Measurements from ENCODE around the gene DCAF10.
"Not testable (repeated sequence)": the region's sequence is repeated elsewhere in the genome, so short reads cannot be mapped to it uniquely, and the experiment has no call there.

DCAF10 gene, protein sequence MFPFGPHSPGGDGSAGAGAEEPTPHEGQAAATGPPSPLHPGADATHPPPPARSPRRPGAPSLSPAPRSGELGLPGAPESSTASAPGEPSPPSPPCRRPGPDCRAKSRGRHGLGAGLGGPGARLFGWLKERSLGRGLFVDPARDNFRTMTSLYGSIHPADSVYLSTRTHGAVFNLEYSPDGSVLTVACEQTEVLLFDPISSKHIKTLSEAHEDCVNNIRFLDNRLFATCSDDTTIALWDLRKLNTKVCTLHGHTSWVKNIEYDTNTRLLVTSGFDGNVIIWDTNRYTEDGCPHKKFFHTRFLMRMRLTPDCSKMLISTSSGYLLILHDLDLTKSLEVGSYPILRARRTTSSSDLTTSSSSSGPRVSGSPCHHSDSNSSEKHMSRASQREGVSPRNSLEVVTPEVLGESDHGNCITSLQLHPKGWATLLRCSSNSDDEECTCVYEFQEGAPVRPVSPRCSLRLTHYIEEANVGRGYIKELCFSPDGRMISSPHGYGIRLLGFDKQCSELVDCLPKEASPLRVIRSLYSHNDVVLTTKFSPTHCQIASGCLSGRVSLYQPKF

DNA sequence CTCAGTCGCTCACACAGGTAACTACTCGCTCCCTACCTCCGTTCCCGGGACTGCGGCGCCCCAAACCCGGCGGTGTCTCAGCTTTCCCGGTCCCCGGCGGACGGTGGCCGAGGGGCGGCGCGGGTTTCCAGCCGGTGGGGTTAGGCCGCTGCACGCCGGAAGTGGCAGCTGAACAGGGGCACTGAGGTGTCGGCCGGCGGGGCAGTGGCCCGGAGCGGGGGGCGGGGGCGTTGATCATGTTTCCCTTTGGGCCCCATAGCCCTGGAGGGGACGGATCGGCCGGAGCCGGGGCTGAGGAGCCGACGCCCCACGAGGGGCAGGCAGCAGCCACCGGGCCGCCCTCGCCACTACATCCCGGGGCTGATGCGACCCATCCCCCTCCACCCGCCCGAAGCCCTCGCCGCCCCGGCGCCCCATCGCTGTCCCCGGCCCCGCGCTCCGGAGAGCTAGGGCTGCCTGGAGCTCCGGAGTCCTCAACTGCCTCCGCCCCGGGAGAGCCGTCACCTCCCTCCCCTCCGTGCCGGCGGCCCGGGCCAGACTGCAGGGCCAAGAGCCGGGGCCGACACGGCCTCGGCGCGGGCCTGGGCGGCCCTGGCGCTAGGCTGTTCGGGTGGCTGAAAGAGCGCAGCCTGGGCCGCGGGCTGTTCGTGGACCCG, at the start of gene DCAF10:
Gene DCAF10, plus strand, starts transcription at position 167 of the 656 bp plus-strand sequence. Its CDS starts 70 bp downstream, at position 237.
- peak; percentile 83 for DNase-seq (ENCODE audit: low read depth)

DNA sequence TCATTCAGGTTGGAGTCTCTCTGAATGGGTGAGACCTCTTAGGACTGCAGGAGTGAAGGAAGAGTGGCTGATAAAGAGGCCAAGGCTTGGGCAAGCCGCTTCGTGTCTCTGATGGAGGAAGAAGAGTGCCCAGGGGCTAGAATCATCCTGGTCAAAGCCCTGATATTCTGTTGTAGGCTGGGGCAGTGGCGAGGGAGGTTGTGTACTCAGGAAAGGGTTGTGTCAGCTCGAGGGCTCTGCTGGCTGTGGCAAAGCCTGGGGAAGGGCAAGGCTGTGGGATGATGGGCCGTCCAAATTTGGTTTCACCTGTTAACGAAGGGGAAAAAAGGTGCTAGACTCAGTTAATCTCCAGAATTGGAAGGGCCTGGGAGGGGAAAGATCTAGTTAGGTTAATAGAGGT, 49.4 kb upstream of the DCAF10 start:
- DNase-seq (ENCODE audit: low read depth): no peak

DNA sequence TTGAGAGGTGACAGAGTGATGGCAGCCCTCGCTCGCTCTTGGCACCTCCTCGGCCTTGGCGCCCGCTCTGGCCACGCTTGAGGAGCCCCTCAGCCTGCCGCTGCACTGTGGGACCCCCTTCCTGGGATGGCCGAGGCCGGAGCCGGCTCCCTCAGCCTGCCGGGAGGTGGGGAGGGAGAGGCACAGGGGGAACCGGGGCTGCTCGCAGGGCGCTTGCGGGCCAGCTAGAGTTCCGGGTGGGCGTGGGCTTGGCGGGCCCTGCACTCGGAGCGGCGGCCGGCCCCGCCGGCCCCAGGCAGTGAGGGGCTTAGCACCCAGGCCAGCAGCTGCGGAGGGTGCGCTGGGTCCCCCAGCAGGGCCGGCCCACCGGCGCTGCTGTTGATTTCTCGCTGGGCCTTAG, 48.9 kb upstream of the DCAF10 start:
- DNase-seq (ENCODE audit: low read depth): not testable (repeated sequence)

DNA sequence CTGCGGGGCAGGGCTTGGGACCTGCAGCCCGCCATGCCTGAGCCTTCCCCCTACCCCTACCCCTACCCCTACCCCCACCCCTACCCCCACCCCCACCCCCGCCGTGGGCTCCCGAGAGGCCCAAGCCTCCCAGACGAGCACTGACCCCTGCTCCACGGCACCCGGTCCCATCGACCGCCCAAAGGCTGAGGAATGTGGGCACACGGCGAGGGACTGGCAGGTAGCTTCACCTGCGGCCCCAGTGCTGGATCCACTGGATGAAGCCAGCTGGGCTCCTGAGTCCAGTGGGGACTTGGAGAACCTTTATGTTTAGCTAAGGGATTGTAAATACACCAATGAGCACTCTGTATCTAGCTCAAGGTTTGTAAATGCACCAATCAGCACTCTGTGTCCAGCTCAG, 48.5 kb upstream of the DCAF10 start:
- DNase-seq (ENCODE audit: low read depth): not testable (repeated sequence)

DNA sequence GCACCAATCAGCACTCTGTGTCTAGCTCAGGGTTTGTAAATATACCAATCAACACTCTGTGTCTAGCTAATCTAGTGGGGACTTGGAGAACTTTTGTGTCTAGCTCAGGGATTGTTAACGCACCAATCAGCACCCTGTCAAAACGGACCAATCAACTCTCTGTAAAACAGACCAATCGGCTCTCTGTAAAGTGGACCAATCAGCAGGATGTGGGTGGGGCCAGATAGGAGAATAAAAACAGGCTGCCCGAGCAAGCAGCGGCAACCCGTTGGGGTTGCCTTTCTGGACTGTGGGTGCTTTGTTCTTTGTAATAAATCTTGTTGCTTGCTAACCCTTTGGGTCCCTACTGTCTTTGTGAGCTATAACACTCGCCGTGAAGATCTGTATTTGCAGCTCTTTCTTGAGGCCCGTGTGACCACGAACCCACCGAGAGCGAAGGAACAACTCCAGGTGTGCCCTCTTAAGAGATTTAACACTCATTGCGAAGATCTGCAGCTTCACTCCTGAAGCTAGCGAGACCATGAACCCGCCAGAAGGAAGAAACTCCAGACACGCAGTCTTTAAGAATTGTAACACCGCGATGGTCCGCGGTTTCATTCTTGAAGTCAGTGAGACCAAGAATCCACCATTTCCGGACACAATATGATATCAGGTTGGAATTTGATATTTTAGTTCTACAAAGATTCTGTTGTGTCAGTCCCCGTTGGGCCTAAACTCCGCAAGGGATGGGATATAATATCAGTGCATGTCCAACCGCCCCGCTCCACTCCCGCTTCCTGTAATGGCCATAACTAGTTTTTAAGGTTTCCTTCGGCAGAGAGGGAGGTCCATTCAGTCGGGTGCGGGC, 47.7 kb upstream of the DCAF10 start:
- no peak for DNase-seq (ENCODE audit: low read depth)

DNA sequence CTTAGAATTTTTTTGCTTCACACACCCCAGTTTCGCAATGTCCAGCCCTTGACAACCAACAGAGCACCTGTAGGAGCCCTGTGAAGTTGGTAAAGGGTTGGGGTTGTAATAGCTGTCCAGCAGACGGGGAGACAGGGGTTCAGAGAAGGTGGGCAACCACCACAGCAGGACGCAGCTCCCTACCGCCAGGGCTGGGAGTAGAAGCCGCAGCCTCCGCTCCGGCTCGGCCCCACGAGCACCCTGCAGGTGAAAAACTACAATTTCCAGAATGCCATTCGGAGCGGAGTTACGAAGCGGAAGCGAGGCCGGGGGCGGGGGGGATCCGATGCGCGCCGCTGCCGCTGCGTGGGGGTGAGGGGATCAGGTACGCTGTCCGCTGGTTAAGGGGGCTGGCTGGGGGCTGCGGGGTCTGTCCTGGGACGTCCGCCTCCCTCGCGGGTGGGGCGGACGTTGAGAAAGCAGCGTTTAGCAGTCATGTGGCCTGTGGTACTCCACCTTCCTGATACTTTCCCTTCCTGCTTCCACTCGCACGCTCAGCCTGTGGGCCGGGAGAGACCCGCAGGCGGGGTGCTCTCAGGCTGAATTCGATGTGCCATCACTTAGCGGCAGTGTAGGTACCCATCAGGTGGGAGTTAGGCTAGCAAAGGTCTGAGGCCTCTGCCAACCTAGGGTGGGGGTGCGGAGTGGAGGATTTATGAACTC, 47.0 kb upstream of the DCAF10 start, which contains the start of gene TRMT10B:
Gene TRMT10B, plus strand, starts transcription at position 317 of the 702 bp plus-strand sequence. CDS start 8,127 bp downstream, outside the sequence.
- DNase-seq (ENCODE audit: low read depth): peak; percentile 69

DNA sequence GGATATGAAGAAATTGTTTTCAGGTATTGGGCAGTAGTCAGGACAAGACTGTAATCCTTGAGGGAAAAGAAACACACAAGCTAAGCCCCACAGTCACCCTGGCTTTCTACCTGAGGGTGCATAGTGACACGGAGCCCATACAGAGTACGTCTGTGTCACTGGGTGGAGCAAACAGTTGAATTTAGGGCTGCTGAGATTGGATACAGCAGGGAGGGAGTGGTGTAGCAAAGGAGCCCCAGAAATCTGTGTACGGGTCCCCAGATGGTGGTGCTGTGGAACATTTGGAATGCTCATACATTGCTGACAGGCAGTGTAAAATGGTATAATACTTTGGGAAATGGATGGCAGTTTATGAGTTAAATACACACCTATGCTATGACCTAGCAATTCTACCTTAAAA, 41.9 kb upstream of the DCAF10 start:
- no peak for DNase-seq (ENCODE audit: low read depth)

DNA sequence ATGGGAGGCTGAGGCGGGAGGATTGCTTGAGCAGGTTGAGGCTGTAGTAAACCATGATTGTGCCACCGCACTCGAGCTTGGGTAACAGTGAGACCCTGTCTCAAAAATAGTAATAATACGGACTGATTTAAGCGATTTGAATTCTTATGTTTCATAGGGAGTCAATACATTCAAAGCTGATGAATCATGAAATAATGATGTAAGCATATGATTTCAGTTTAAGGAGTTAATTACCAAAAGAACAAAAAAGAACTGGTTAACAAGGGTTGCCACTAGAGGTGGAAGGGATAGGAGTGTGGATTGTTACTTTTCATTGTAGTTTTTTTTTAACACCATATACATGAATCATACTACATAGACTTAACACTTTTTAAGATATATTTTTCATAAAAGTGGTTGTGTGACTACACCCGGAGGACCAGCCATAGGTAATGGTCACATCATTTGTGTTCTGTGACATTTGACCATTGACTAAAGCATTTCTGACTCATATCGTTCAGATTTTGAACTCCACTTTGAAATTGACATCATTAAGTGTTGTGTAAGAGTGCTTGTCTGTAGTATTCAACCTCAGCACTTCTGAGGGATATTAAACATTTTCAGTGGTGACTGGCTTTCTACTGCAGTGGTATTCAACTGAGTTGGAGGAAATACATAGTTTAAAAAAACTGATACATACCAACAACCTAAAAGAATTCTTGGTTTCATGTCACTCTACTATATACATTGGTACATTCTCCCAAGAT, 40.0 kb upstream of the DCAF10 start:
- peak; percentile 89 for DNase-seq (ENCODE audit: low read depth)

DNA sequence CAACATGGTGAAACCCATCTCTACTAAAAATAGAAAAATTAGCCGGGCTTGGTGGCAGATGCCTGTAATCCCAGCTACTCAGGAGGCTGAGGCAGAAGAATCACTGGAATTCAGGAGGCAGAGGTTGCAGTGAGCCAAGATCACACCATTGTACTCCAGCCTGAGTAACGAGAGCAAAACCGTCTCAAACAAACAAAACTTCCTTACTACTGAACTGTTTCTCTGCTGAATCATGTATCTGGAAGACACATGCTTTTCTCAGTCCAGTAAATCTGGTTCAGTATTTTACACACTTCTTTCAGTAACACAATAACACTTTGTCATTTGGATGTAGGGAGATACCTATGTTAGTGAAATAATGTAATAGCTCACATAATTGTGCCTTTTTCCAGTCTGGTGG, 39.1 kb upstream of the DCAF10 start:
- DNase-seq (ENCODE audit: low read depth): peak; percentile 88

DNA sequence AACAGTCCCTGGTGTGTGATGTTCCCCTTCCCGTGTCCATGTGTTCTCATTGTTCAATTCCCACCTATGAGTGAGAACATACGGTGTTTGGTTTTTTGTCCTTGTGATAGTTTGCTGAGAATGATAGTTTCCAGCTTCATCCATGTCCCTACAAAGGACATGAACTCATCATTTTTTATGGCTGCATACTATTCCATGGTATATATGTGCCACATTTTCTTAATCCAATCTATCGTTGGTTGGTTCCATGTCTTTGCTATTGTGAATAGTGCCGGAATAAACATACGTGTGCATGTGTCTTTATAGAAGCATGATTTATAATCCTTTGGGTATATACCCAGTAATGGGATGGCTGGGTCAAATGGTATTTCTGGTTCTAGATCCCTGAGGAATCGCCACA, 35.3 kb upstream of the DCAF10 start:
- not testable (repeated sequence) for DNase-seq (ENCODE audit: low read depth)

DNA sequence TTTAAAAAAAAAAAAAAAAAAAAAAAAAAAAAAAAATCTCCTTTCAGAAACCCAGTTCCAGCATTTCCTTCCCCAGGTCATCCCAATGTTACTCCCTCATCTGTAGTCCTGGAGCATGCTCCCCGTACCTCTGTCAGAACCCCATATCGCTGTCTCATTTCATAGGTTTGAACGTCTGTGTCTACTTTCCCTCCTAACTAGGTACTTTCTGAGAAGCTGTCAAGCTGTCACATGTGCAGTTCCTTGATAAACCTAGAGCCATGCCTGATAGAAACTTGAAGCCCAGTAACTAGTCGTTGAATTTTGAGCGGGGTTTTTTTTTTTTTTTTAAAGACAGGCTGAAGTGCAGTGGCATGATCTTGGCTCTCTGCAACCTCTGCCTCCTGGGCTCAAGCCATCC, 31.3 kb upstream of the DCAF10 start:
- DNase-seq (ENCODE audit: low read depth): no peak

DNA sequence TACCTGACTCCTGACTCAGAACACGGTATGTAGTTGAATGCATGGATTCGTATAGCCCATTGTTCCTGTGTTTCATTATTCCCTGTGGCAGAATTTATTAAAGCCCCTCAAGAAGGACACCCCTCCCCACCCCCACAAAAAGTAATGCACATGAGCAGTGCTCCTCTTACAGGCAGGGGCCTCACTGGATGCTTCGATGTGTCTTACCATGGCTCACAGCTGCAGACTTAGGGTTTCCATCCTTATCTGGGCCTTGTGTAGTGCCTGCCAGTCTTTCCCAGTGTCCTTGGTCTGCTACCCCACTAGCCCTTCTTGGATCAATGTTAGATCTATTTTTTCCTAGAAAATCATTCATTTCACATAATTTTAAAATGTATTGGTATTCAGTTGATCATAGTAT, 30.6 kb upstream of the DCAF10 start:
- no peak for DNase-seq (ENCODE audit: low read depth)

DNA sequence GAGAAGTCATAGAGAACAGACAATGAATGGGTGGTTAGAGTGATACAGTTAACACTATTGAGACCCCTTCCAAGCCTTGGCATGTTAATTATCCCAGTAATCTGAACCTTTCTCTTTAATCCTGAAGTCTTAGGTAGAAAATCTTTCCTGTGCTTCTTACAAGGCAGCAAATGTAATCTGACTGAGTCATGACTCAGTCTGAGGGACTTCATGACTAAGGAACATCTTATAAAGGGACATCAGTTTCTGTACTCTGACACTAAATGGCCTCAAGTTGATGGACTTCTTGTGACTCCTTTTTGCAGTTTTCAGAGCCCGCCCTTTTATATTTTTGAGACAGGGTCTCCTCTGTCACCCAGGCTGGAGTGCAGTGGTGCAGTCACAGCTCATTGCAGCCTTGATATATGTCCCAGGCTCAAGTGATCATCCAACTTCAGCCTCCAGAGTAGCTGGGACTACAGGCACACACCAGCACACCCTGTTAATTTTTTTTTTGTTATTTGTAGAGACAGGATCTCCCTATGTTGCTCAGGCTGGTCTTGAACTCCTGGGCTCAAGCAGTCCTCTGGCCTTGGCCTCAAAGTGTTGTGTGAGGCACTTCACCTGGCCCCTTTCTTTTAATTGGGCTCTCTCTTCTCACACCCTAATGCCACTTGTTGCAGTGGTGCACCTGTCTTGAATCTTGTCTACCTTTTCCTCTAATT, 25.2 kb upstream of the DCAF10 start:
- peak; percentile 33 for DNase-seq (ENCODE audit: low read depth)

DNA sequence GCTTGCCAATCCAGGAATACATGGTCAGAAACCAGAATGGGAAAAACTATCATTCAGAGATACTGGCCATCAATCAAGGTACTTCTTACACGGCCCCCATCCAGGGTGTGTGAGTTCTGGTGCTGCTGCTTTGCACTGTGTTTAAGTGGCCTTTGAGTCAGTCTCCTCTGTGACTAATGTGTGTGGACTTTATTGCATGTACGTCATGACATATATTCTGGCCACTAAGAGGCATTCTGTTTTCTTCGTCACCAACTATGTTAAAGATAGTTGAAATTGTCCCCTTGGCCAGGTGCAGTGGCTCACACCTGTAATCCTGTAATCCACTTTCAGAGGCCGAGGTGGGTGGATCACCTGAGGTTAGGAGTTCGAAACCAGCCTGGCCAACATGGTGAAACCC, 24.3 kb upstream of the DCAF10 start:
- DNase-seq (ENCODE audit: low read depth): peak; percentile 64

DNA sequence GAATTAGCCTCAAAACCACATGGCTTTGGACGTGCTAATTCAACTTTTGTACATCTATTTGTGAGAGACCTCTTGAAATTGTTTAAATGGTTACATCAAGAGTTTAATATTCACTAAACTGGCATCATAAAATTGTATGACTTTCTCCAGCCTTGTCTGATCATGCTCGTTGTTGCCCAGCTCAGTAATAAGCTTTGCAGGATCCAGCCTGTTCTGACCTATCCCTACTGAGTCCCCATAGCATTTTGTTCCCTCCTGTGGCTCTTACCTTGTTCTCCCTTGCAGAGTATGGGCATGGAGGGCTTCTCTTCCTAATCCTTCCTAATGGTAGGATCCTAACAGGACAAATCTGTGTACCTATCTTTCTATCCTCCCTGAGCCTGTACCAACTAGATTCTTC, 22.1 kb upstream of the DCAF10 start:
- no peak for DNase-seq (ENCODE audit: low read depth)

DNA sequence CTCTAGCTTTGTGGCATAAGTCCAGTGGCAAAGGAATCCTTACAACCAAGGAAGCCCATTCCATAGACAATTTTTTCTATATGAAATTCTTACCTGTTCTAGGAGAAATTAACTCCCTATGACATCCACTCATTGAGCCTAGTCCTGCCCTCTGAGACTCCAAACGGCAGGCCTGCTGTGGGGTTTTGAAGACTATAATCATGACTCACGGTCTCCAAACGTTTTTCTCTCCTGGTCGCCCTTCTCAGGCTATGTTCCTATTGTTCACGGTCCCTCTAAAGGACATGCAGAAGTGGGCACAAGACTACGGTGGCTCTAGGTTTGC, 16.3 kb upstream of the DCAF10 start:
- peak; percentile 42 for DNase-seq (ENCODE audit: low read depth)

DNA sequence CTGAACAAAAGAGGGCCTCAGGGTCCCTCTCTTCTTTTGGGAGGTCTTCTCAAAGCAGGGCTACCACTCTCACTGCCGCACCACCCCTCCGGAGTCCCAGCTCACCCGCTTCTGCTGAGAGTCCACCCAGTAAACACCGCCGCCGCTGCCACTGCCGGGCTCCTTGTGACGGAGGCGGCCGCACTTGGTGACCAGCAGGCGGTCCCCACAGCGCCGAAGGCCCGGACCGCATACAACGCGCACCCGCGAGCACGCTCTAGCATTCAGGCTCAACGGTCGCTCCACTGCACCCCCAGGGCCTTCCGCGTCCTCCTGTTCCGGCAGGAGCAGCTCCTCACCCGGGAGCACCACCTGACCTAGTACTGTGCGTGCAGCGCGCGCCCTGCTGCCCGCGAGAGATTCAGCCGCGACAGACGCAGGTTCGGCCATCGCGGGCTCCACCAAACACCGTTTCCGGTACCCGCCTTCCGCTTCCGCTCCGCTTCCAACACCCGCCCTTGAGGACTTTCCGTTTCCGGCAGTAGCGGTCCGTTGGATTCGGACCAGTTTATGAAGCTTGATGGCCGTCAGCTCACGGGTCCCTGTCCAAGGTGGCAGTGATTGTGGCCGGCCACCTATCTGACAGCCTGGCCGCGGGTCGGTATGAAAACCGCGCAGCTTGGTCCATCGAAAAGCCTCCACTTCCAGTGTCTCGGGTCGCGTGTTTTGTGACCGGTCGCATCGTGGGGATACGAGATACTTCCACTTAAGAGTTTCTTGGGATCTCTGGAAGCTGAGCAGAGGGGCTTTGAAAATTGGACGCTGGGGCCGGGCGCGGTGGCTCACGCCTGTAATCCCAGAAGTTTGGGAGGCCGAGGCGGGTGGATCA, 15.7 kb upstream of the DCAF10 start, which contains the start of gene EXOSC3:
Gene EXOSC3, minus strand, starts transcription at position 449 of the 868 bp plus-strand sequence. Its CDS starts 20 bp downstream, at position 429.
- peak; percentile 91 for DNase-seq (ENCODE audit: low read depth)

DNA sequence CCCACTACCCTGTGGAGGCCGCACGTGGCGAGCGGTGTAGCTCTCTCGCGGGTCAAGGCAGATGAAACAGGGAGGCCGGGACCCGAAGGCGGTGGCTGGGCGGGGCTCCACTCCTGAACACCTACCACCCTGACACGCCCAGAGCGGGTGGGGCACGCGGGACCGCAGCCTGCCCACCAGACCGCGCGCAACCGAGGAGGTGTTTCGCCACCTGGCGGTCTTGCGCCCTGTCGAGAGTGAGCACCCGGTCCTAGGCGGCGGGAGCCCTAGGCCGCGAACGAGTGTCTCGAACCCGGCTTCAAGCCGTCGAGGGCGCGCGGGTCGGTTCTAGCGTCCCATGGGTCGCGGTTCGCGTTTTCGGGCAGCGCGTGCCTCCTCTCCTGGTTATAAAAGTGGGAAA, 13.5 kb upstream of the DCAF10 start:
- no peak for DNase-seq (ENCODE audit: low read depth)

DNA sequence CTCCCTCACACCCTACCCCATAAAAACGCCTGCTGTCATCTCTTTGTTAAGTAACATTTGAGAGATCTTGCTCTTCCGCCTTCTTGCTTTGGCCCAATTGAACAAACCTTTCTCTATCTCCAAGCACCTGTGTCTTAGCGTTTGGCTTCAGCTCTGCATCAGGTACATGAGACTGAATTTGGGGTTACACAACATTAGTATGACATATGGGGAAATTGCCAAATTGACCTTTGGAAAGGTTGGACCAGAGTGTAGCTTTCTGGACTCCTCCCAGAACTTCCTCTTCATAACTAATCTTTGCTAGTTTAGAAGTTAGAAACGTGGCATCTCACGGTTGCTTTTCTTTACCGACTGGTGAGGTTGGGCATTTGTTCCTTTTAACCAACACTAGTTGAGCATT, 12.3 kb upstream of the DCAF10 start:
- DNase-seq (ENCODE audit: low read depth): no peak

Measured in iris pigment epithelial cell (primary cell).